ENCODE results near the gene NAP1L4.

NAP1L4 gene

GRCh38 chr11:2976294-2977063 is 15.7 kb downstream of the NAP1L4 start:
- no peak overlapping the region for H3K4me3 ChIP-seq (ENCODE audit: low read length)
- TF ChIP-seq CTCF (conservative IDR thresholded peaks at IDR 0.05; ENCODE audit: low read length) = no peak
- no peak for DNase-seq (ENCODE audit: low read depth)

GRCh38 chr11:2975594-2975993 is 16.5 kb downstream of the NAP1L4 start:
- peak; percentile 32 for DNase-seq (ENCODE audit: low read depth)
- TF ChIP-seq CTCF (conservative IDR thresholded peaks at IDR 0.05; ENCODE audit: low read length) = peak; percentile 56
- no peak overlapping the region for H3K4me3 ChIP-seq (ENCODE audit: low read length)

GRCh38 chr11:2974272-2974671 is 17.9 kb downstream of the NAP1L4 start:
- DNase-seq (ENCODE audit: low read depth) = no peak
- TF ChIP-seq CTCF (conservative IDR thresholded peaks at IDR 0.05; ENCODE audit: low read length) = no peak
- H3K4me3 ChIP-seq (ENCODE audit: low read length) = no peak overlapping the region

GRCh38 chr11:2968341-2968900 is 23.7 kb downstream of the NAP1L4 start:
- DNase-seq (ENCODE audit: low read depth) = no peak
- H3K4me3 ChIP-seq (ENCODE audit: low read length) = no peak overlapping the region
- TF ChIP-seq CTCF (conservative IDR thresholded peaks at IDR 0.05; ENCODE audit: low read length) = no peak

- no peak for DNase-seq (ENCODE audit: low read depth)
- no peak for TF ChIP-seq CTCF (conservative IDR thresholded peaks at IDR 0.05; ENCODE audit: low read length)
- no peak overlapping the region for H3K4me3 ChIP-seq (ENCODE audit: low read length)
These were observed 27.3 kb downstream of the NAP1L4 start for GRCh38 chr11:2964782-2965181.

GRCh38 chr11:2963761-2964160 is 28.4 kb downstream of the NAP1L4 start:
- H3K4me3 ChIP-seq (ENCODE audit: low read length) = no peak overlapping the region
- TF ChIP-seq CTCF (conservative IDR thresholded peaks at IDR 0.05; ENCODE audit: low read length) = no peak
- no peak for DNase-seq (ENCODE audit: low read depth)

- DNase-seq (ENCODE audit: low read depth) = no peak
- H3K4me3 ChIP-seq (ENCODE audit: low read length) = no peak overlapping the region
- TF ChIP-seq CTCF (conservative IDR thresholded peaks at IDR 0.05; ENCODE audit: low read length) = no peak
These were observed 28.9 kb downstream of the NAP1L4 start for GRCh38 chr11:2963112-2963754.

All from AG10803 (cell line).